B cell (primary cell): ENCODE measurements around the gene RAD51C. TPM values are rescaled to one million over a fixed set of nuclear protein-coding genes. Genes with fewer than 3 reads are reported as not detected.
"Not testable (repeated sequence)": the region's sequence is repeated elsewhere in the genome, so short reads cannot be mapped to it uniquely, and the experiment has no call there.

ENCODE experiments used
- ATAC-seq: fragments of 200-7000 bp; cut with Tn5 transposase; one replicate; pipeline ENCODE4 v1.10.0; 2021; ENCODE audit warnings: low read depth, mild to moderate bottlenecking, moderate number of reproducible peaks, moderate library complexity
- CTCF ChIA-PET: fragments of 350-600 bp; sonication (Branson Sonifier 250); formaldehyde crosslinking; loops from one replicate; lab custom pipeline; 2021; ENCODE audit warnings: antibody characterized with exemption, inconsistent platforms; lab: Charles Lee
- POLR2A ChIA-PET: fragments of 350-600 bp; sonication (Branson Sonifier 250); formaldehyde crosslinking; loops from one replicate; lab custom pipeline; 2021; ENCODE audit warnings: antibody characterized with exemption; lab: Charles Lee
- DNase-seq: peaks from one replicate; pipeline ENCODE4 v3.0.0; 2013
- H2AFZ ChIP-seq: 2 replicates; pipeline ENCODE4 v1.6.1; 2012; ENCODE audit warnings: mild to moderate bottlenecking, low read depth, low read length; ENCODE audit not compliant: insufficient read depth, poor library complexity, severe bottlenecking
- H3K27ac ChIP-seq, 2 donors: 1 replicate in 1 of 2; 2 replicates in 1 of 2; pipeline ENCODE4 v1.5.1; 2012 to 2013; ENCODE audit warnings: low read length in 2 of 2, mild to moderate bottlenecking in 2 of 2, moderate library complexity in 1 of 2
- H3K27me3 ChIP-seq, 4 experiments: fragments of 200-600 bp in 1 of 4; sonication (generic) in 1 of 4; replicated peaks in 1 of 4; 1 replicate in 2 of 4; 2 replicates in 2 of 4; pipeline versions ENCODE4 v1.6.1 to v1.7.0; 2013 to 2016; ENCODE audit warnings: low read length in 3 of 4, mild to moderate bottlenecking in 2 of 4, mixed read lengths in 1 of 4, moderate library complexity in 1 of 4; ENCODE audit not compliant: insufficient read depth in 4 of 4, control insufficient read depth in 3 of 4; ENCODE audit errors: control extremely low read depth in 1 of 4
- H3K36me3 ChIP-seq, 2 experiments: replicated peaks in 1 of 2; 1 replicate in 1 of 2; 2 replicates in 1 of 2; pipeline versions ENCODE4 v1.6.1 to v1.7.1; 2013; ENCODE audit warnings: low read length in 1 of 2; ENCODE audit not compliant: insufficient read depth in 2 of 2, control insufficient read depth in 1 of 2; ENCODE audit errors: control extremely low read depth in 1 of 2, extremely low read depth in 1 of 2
- H3K4me1 ChIP-seq, 2 donors: fragments of 200-600 bp in 1 of 2; sonication (generic) in 1 of 2; 1 replicate in 1 of 2; 2 replicates in 1 of 2; pipeline versions ENCODE4 v1.5.1 to v1.6.1; 2013 to 2017; ENCODE audit warnings: low read length in 2 of 2; ENCODE audit not compliant: control insufficient read depth in 2 of 2, insufficient read depth in 2 of 2
- H3K4me2 ChIP-seq: replicated peaks from 2 replicates; pipeline ENCODE3; 2012; ENCODE audit warnings: mild to moderate bottlenecking, low read depth, low read length; ENCODE audit not compliant: poor library complexity, severe bottlenecking
- H3K4me3 ChIP-seq, 5 experiments: fragments of 200-600 bp in 1 of 5; sonication (generic) in 1 of 5; 1 replicate in 3 of 5; 2 replicates in 2 of 5; pipeline versions ENCODE4 v1.5.1 to v1.7.0; 2011 to 2016; ENCODE audit warnings: low read length in 4 of 5, mild to moderate bottlenecking in 4 of 5, low read depth in 2 of 5, control low read depth in 1 of 5, moderate library complexity in 1 of 5; ENCODE audit not compliant: insufficient read depth in 1 of 5; ENCODE audit errors: control extremely low read depth in 1 of 5, extremely low read depth in 1 of 5
- H3K79me2 ChIP-seq: fragments of 200-600 bp; sonication (generic); one replicate; pipeline ENCODE4 v1.6.0; 2016; ENCODE audit warnings: low read length; ENCODE audit not compliant: control insufficient read depth, insufficient read depth
- H3K9ac ChIP-seq: fragments of 200-600 bp; sonication (generic); 2 replicates; pipeline ENCODE4 v1.6.1; 2017; ENCODE audit warnings: mild to moderate bottlenecking, low read length, moderate library complexity
- H3K9me3 ChIP-seq, 3 donors: one replicate each; pipeline versions ENCODE4 v1.6.1 to v1.7.1; 2013; ENCODE audit warnings: low read length in 2 of 3; ENCODE audit not compliant: control insufficient read depth in 2 of 3, insufficient read depth in 1 of 3; ENCODE audit errors: control extremely low read depth in 1 of 3
- H4K20me1 ChIP-seq: 2 replicates; pipeline ENCODE4 v1.6.0; 2012; ENCODE audit warnings: mild to moderate bottlenecking, low read length; ENCODE audit not compliant: insufficient read depth, control insufficient read depth, poor library complexity, severe bottlenecking
- H3K27ac Mint-ChIP-seq: one replicate; pipeline ENCODE4 v1.8.0; 2021; ENCODE audit warnings: mixed read lengths
- H3K27me3 Mint-ChIP-seq: one replicate; pipeline ENCODE4 v1.8.0; 2021; ENCODE audit warnings: mixed read lengths
- H3K4me1 Mint-ChIP-seq: one replicate; pipeline ENCODE4 v1.8.0; 2021; ENCODE audit warnings: mixed read lengths
- H3K4me3 Mint-ChIP-seq: one replicate; pipeline ENCODE4 v1.8.0; 2021; ENCODE audit warnings: mixed read lengths
- H3K9me3 Mint-ChIP-seq: one replicate; pipeline ENCODE4 v1.8.0; 2022; ENCODE audit warnings: mixed read lengths; ENCODE audit not compliant: insufficient read depth
- CTCF ChIP-seq: fragments of 200-600 bp; IDR thresholded peaks from one replicate; pipeline ENCODE4 v1.8.0; 2022; ENCODE audit warnings: antibody characterized with exemption, mild to moderate bottlenecking
- EZH2 ChIP-seq: IDR thresholded peaks from 2 replicates; pipeline ENCODE4 v1.6.1; 2012; ENCODE audit warnings: borderline replicate concordance, low read depth, mild to moderate bottlenecking, moderate library complexity, low read length; ENCODE audit not compliant: insufficient read depth, poor library complexity, severe bottlenecking
- WGBS: methylation state at CpG from one replicate; pipeline ENCODE4 v1.1.5; 2013; ENCODE audit warnings: missing lambda C conversion rate; ENCODE audit not compliant: insufficient coverage; 5-methylcytosine and 5-hydroxymethylcytosine counted together
- intact Hi-C: fragments of 100-400 bp; cut with micrococcal nuclease; formaldehyde crosslinking; loops from one replicate; pipeline ENCODE4 v1.10.0; 2022
- polyA plus RNA-seq: library from polyadenylated mRNA; depleted of rRNA; stranded (reverse); fragments of >200 nt; gene quantifications from 2 replicates; pipeline ENCODE4 v1.2.3, GENCODE V29; 2012
- total RNA-seq, 2 donors: library from RNA; stranded (reverse); fragments of 120-200 nt in 1 of 2; gene quantifications; 1 replicate in 1 of 2; 2 replicates in 1 of 2; pipeline versions ENCODE4 v1.2.3 to v1.2.4, GENCODE V29; 2013 to 2022

Gene RAD51C
- total and polyA plus RNA-seq, 2 donors (not counting 1 experiment from before 2014, with no cell fraction given), result 14.2 to 33.2 TPM

GRCh38 chr17:58643147-58643546 is 49.3 kb upstream of the RAD51C start:
- Histone ChIP-seq H4K20me1 (no peaks in the 10 kb centered on the region), H3K9ac (no peak overlapping the region), H3K4me2 (no peak overlapping the region), H3K4me1 (no peaks in the 10 kb centered on the region), H3K27me3 (no peaks in the 10 kb centered on the region), H3K36me3 (no peaks in the 10 kb centered on the region), H3K9me3 (no peaks in the 10 kb centered on the region), H2AFZ (no peak overlapping the region), H3K79me2 (no peaks in the 10 kb centered on the region), H3K4me3 (no peak overlapping the region), H3K27ac (no peak overlapping the region)
- WGBS, result no CpG with 5 or more reads among the region's 2 CpGs
- Mint-ChIP-seq H3K4me1 (no peaks in the 10 kb centered on the region), H3K9me3 (no peaks in the 10 kb centered on the region), H3K27me3 (no peaks in the 10 kb centered on the region), H3K4me3 (no peak overlapping the region), H3K27ac (no peak overlapping the region)
- ATAC-seq (no peak), DNase-seq (no peak)
- ChIA-PET CTCF (no interaction called here), POLR2A (interaction anchor here (0.5 kb wide), 1 partner anchor 19 kb away, joined by 4 read pairs; no protein-coding TSS in a partner anchor)
- intact Hi-C loops, result no loop called here
- TF ChIP-seq CTCF (no peak), EZH2 (no peak)

GRCh38 chr17:58648236-58648635 is 44.2 kb upstream of the RAD51C start:
- Histone ChIP-seq H3K36me3 (no peaks in the 10 kb centered on the region), H3K9me3 (no peaks in the 10 kb centered on the region), H2AFZ (no peak overlapping the region), H4K20me1 (no peaks in the 10 kb centered on the region), H3K9ac (no peak overlapping the region), H3K4me1 (no peaks in the 10 kb centered on the region), H3K4me3 (no peak overlapping the region), H3K79me2 (no peaks in the 10 kb centered on the region), H3K27ac (no peak overlapping the region), H3K27me3 (no peaks in the 10 kb centered on the region), H3K4me2 (no peak overlapping the region)
- H3K27me3 Mint-ChIP-seq, result no peaks in the 10 kb centered on the region
- TF ChIP-seq EZH2 (no peak), CTCF (no peak)
- H3K4me1 Mint-ChIP-seq, result no peaks in the 10 kb centered on the region
- no peak overlapping the region for H3K4me3 Mint-ChIP-seq
- ChIA-PET CTCF (no interaction called here), POLR2A (no interaction called here)
- intact Hi-C loops, result no loop called here
- no peaks in the 10 kb centered on the region for H3K9me3 Mint-ChIP-seq
- ATAC-seq, result no peak
- no peak overlapping the region for H3K27ac Mint-ChIP-seq
- DNase-seq, result no peak

- intact Hi-C loops, result loop anchor here (2.0 kb wide), 1 partner anchor 71 kb away; no protein-coding TSS in a partner anchor
- 84% methylated on average over 8 of the region's 10 CpGs for WGBS
Observed at GRCh38 chr17:58657962-58658803, 34.2 kb upstream of the RAD51C start.

More at GRCh38 chr17:58657962-58658803, 34.2 kb upstream of the RAD51C start:
- not testable (repeated sequence) for ATAC-seq, H2AFZ ChIP-seq, H3K27me3 Mint-ChIP-seq, H3K79me2 ChIP-seq, H3K36me3 ChIP-seq, H3K27me3 ChIP-seq, H4K20me1 ChIP-seq, H3K9me3 Mint-ChIP-seq, H3K9me3 ChIP-seq
- Histone ChIP-seq H3K9ac (peak overlapping the region; percentile 92), H3K4me3 (peak overlapping the region in 4 of 5 experiments; percentile 44 to 54 (median 51)), H3K27ac (peak overlapping the region; percentile 91 to 97), H3K4me1 (peaks cover 0 to 13% of the 10 kb centered on the region in 2 donors), H3K4me2 (peak overlapping the region; percentile 69)
- H3K4me3 Mint-ChIP-seq, result peak overlapping the region; percentile 92
- H3K27ac Mint-ChIP-seq, result peak overlapping the region; percentile 99
- peak; percentile 32 for DNase-seq
- ChIA-PET POLR2A (interaction anchor here (0.6 to 3.9 kb wide), 7 partner anchors 14 to 341 kb away, joined by 4 to 40 read pairs (median 7); no protein-coding TSS in a partner anchor), CTCF (interaction anchor here (1.1 kb wide), 1 partner anchor 27 kb away, joined by 3 read pairs; no protein-coding TSS in a partner anchor)
- H3K4me1 Mint-ChIP-seq, result peaks cover 15% of the 10 kb centered on the region
